K562 (cell line): Measurements from ENCODE around the gene TALDO1. TPM values are rescaled to one million over a fixed set of nuclear protein-coding genes. Genes with fewer than 3 reads are reported as not detected.

ENCODE experiments used
- BDP1 ChIP-seq: IDR thresholded peaks from 3 replicates; pipeline ENCODE4 v1.6.1; 2011; ENCODE audit not compliant: insufficient read length, insufficient read depth
- DACH1 ChIP-seq: fragments of 450-650 bp; IDR thresholded peaks from 2 replicates; pipeline ENCODE4 v1.6.1; 2018; ENCODE audit not compliant: partially characterized antibody
- ELF4 ChIP-seq: fragments of 450-650 bp; formaldehyde crosslinking; IDR thresholded peaks from 2 replicates; pipeline ENCODE4 v1.4.0; 2022; ENCODE audit warnings: missing genetic modification characterization
- FOXJ2 ChIP-seq: fragments of 200-800 bp; sonication (Bioruptor generic); IDR thresholded peaks from 2 replicates; pipeline ENCODE4 v1.6.1; 2016; ENCODE audit warnings: missing genetic modification characterization, missing compliant biosample characterization
- HDAC6 ChIP-seq: IDR thresholded peaks from 2 replicates; pipeline ENCODE4 v1.6.1; 2012; ENCODE audit warnings: low read depth, mild to moderate bottlenecking, control low read depth, inconsistent platforms, low read length, moderate library complexity
- RB1 ChIP-seq: fragments of 450-650 bp; IDR thresholded peaks from 2 replicates; pipeline ENCODE4 v1.6.1; 2017; ENCODE audit warnings: low read depth, mild to moderate bottlenecking
- ZFP30 ChIP-seq: fragments of 250-450 bp; sonication (Bioruptor Pico); IDR thresholded peaks from 2 replicates; pipeline ENCODE4 v1.8.0; 2022; ENCODE audit warnings: moderate library complexity, mild to moderate bottlenecking, inconsistent platforms, borderline replicate concordance
- ZNF175 ChIP-seq: fragments of 200-800 bp; sonication (Bioruptor generic); IDR thresholded peaks from 2 replicates; pipeline ENCODE4 v1.6.1; 2016; ENCODE audit warnings: low read depth, mild to moderate bottlenecking, missing genetic modification characterization, missing compliant biosample characterization
- polyA plus RNA-seq, 8 experiments: library from polyadenylated mRNA; depleted of rRNA in 4 of 8; stranded (reverse) in 5 of 8; unstranded in 3 of 8; fragments of >200 nt; fragmentation: Nextera tagmentation in 2 of 8; fragmentation: Illumina TruSeq in 1 of 8; extraction: Ambion mirVana in 2 of 8; extraction: Trizol in 1 of 8; gene quantifications; 2 replicates each; pipeline versions ENCODE4 v1.2.1 to v1.2.3, GENCODE V29; 2011 to 2014; ENCODE audit warnings: inconsistent platforms in 1 of 8, missing spikeins in 1 of 8
- total RNA-seq, 7 experiments: library from RNA; depleted of rRNA in 6 of 7; stranded (reverse); fragments of >200 nt in 6 of 7; fragmentation: Illumina TruSeq in 2 of 7; extraction: Trizol in 2 of 7; gene quantifications; 2 replicates each; pipeline versions ENCODE4 v1.2.1 to v1.2.3, GENCODE V29; 2011 to 2021; ENCODE audit warnings: low replicate concordance in 1 of 7
- TF ChIP-seq, protein P1 (sequence below): sonication (generic); formaldehyde crosslinking; IDR thresholded peaks from 2 replicates; pipeline ENCODE4 v1.8.0; 2022; ENCODE audit warnings: mild to moderate bottlenecking, missing genetic modification reagents, borderline replicate concordance
- TF ChIP-seq, protein P2 (sequence below): sonication (generic); formaldehyde crosslinking; IDR thresholded peaks from 2 replicates; pipeline ENCODE4 v1.8.1; 2022; ENCODE audit warnings: missing genetic modification reagents
- TF ChIP-seq, protein P3 (sequence below): fragments of 450-650 bp; IDR thresholded peaks from 2 replicates; pipeline ENCODE4 v1.6.1; 2017; ENCODE audit warnings: antibody characterized with exemption, mild to moderate bottlenecking

The TALDO1 gene
- total and polyA plus RNA-seq, 9 of the 15 experiments (the other 6 are each of a cell fraction or from before 2014, with no cell fraction given): 260 to 541 (median 441) TPM

DNA sequence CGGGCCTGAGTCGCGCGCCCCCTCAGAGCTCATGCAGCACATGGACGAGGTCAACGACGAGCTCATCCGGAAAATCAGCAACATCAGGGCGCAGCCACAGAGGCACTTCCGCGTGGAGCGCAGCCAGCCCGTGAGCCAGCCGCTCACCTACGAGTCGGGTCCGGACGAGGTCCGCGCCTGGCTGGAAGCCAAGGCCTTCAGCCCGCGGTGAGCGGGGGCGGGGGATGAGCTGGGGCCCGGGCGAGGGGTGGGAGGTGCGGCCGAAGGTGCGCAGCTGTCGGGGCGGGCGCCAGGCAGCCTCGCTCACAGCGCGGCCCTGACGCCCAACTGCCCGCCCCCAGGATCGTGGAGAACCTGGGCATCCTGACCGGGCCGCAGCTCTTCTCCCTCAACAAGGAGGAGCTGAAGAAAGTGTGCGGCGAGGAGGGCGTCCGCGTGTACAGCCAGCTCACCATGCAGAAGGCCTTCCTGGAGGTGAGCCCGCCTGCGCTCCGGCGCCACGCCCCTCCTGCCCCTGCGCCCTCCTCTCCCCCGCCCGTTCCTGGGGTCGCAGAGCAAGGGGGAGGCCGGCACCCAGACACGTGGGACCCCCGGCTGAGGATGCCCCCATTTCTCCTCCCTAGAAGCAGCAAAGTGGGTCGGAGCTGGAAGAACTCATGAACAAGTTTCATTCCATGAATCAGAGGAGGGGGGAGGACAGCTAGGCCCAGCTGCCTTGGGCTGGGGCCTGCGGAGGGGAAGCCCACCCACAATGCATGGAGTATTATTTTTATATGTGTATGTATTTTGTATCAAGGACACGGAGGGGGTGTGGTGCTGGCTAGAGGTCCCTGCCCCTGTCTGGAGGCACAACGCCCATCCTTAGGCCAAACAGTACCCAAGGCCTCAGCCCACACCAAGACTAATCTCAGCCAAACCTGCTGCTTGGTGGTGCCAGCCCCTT lies 20.7 kb upstream of the TALDO1 start (continued):
- TF ChIP-seq, protein P1, sequence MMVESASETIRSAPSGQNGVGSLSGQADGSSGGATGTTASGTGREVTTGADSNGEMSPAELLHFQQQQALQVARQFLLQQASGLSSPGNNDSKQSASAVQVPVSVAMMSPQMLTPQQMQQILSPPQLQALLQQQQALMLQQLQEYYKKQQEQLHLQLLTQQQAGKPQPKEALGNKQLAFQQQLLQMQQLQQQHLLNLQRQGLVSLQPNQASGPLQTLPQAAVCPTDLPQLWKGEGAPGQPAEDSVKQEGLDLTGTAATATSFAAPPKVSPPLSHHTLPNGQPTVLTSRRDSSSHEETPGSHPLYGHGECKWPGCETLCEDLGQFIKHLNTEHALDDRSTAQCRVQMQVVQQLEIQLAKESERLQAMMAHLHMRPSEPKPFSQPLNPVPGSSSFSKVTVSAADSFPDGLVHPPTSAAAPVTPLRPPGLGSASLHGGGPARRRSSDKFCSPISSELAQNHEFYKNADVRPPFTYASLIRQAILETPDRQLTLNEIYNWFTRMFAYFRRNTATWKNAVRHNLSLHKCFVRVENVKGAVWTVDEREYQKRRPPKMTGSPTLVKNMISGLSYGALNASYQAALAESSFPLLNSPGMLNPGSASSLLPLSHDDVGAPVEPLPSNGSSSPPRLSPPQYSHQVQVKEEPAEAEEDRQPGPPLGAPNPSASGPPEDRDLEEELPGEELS (CRISPR knock-in tag): no peak
- TF ChIP-seq DACH1 (peak; percentile 32), FOXJ2 (tag) (no peak), RB1 (peak; percentile 57; the same call in 1 of the 2 replicates), ELF4 (CRISPR knock-in tag) (no peak), HDAC6 (no peak), ZFP30 (CRISPR knock-in tag) (no peak), ZNF175 (CRISPR knock-in tag) (peak; percentile 46; the same call in 1 of the 2 replicates), BDP1 (no peak)
- TF ChIP-seq, protein P2, sequence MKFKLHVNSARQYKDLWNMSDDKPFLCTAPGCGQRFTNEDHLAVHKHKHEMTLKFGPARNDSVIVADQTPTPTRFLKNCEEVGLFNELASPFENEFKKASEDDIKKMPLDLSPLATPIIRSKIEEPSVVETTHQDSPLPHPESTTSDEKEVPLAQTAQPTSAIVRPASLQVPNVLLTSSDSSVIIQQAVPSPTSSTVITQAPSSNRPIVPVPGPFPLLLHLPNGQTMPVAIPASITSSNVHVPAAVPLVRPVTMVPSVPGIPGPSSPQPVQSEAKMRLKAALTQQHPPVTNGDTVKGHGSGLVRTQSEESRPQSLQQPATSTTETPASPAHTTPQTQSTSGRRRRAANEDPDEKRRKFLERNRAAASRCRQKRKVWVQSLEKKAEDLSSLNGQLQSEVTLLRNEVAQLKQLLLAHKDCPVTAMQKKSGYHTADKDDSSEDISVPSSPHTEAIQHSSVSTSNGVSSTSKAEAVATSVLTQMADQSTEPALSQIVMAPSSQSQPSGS (CRISPR knock-in tag): no peak
- TF ChIP-seq, protein P3, sequence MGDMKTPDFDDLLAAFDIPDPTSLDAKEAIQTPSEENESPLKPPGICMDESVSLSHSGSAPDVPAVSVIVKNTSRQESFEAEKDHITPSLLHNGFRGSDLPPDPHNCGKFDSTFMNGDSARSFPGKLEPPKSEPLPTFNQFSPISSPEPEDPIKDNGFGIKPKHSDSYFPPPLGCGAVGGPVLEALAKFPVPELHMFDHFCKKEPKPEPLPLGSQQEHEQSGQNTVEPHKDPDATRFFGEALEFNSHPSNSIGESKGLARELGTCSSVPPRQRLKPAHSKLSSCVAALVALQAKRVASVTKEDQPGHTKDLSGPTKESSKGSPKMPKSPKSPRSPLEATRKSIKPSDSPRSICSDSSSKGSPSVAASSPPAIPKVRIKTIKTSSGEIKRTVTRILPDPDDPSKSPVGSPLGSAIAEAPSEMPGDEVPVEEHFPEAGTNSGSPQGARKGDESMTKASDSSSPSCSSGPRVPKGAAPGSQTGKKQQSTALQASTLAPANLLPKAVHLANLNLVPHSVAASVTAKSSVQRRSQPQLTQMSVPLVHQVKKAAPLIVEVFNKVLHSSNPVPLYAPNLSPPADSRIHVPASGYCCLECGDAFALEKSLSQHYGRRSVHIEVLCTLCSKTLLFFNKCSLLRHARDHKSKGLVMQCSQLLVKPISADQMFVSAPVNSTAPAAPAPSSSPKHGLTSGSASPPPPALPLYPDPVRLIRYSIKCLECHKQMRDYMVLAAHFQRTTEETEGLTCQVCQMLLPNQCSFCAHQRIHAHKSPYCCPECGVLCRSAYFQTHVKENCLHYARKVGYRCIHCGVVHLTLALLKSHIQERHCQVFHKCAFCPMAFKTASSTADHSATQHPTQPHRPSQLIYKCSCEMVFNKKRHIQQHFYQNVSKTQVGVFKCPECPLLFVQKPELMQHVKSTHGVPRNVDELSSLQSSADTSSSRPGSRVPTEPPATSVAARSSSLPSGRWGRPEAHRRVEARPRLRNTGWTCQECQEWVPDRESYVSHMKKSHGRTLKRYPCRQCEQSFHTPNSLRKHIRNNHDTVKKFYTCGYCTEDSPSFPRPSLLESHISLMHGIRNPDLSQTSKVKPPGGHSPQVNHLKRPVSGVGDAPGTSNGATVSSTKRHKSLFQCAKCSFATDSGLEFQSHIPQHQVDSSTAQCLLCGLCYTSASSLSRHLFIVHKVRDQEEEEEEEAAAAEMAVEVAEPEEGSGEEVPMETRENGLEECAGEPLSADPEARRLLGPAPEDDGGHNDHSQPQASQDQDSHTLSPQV: peak; percentile 69; the same call in 1 of the 2 replicates
